HG02798 (cell line): ENCODE measurements around the gene SMCO1.
"Not testable (repeated sequence)": the region's sequence is repeated elsewhere in the genome, so short reads cannot be mapped to it uniquely, and the experiment has no call there.

ENCODE experiments used
- ATAC-seq: cut with Tn5 transposase; IDR thresholded peaks from one replicate; pipeline ENCODE4 v1.9.1; 2021; ENCODE audit warnings: mild to moderate bottlenecking; ENCODE audit not compliant: unreplicated experiment, poor library complexity

SMCO1 gene

DNA sequence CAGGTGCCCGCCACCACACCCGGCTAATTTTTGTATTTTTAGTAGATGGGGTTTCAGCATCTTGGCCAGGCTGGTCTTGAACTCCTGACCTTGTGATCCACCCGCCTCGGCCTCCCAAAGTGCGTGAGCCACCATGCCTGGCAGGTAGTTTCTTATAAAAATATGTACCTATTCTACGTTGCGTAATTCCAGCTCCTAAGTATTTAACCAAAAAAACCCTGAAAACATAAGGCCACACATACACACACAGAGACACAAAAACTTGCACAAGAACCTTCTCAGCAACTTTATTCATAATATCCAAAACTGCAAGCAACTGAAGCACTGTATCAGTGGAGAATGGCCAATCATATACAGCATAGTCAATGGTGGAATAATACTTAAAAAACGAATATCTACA is 16.8 kb downstream of the SMCO1 start:
- ATAC-seq, result no peak

DNA sequence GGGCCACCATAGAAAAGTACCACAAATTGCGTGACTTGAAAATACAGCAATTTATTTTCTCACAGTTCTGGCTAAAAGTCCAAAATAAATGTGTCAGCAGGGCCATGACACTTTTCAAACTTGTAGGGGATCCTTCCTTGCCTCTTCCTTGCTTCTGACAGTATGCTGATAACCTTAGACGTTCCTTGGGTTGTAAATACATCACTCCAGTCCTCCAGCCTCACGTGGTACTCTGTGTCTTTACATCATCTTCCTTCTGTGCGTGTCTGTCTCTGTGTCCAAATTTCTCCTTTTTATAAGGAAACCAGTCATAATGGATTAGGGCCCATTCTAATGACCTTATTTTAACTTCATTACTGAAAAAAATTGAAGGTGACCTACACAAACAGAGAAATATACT is 19.0 kb downstream of the SMCO1 start:
- no peak for ATAC-seq

GRCh38 chr3:196493292-196493691 is 21.9 kb downstream of the SMCO1 start:
- no peak for ATAC-seq

DNA sequence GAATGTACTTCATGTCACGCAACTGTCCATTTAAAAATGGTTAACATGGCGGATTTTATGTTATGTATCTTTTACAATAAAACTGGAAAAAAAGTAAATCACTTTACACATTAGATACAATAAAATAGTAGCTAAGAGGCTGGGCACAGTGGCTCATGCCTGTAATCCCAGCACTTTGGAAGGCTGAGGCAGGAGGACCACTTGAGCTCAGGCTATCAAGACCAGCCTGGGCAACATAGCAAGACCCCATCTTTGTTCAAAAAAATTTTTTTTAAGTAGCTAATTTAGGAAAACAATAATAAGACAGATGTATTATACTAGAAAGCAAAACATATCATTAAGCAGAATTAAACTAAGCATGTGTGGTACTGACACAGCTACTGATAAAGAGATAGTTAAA is 23.1 kb downstream of the SMCO1 start:
- no peak for ATAC-seq

- no peak for ATAC-seq
Measured at GRCh38 chr3:196489747-196490146, 25.4 kb downstream of the SMCO1 start.

- ATAC-seq, result no peak
Measured at GRCh38 chr3:196486263-196486662, 28.9 kb downstream of the SMCO1 start.

DNA sequence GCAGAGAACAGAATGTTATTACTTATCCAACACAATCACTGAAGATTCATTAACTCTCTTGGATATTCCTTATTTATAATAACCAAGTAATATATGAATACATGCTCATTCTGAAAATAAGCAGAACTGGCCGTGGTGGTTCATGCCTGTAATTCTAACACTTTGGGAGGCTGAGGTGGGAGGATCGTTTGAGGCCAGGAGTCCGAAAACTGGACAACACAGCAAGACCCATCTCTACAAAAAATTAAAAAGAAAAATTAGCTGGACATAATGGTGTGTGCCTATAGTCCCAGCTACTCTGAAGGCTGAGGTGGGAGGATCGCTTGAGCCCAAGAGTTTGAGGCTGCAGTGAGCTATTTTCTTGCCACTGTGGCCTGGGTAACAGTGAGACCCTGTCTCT is 37.5 kb downstream of the SMCO1 start:
- no peak for ATAC-seq

GRCh38 chr3:196472286-196472685 is 42.9 kb downstream of the SMCO1 start:
- ATAC-seq, result no peak

DNA sequence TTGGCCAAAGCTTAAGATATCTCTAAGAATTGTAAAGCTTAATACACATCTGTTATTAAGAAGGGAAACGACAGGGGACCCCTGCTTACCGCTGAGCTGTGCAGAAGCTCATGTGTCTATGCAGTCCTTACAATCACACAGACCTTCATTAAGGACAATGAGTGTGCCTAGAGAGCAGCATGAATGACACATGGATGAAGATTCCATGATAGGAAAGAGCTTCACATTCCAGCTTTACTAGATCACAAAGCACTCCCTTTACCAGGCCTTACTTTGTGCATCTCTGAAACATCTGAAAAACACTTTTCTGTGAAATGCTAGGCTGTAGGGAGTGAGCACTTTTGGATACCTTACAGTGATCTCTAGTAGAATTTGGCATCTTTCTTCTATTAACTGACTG is 43.6 kb downstream of the SMCO1 start:
- ATAC-seq, result no peak

DNA sequence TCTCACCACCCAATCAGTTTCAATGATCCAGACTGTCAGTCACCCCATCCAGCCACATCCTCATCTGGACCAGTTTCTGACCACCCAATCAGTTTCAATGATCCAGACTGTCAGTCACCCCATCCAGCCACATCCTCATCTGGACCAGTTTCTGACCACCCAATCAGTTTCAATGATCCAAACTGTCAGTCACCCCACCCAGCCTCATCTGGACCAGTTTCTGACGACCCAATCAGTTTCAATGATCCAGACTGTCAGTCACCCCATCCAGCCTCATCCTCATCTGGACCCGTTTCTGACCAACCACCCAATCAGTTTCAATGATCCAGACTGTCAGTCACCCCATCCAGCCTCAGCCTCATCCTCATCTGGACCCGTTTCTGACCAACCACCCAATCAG is 45.0 kb downstream of the SMCO1 start:
- not testable (repeated sequence) for ATAC-seq

DNA sequence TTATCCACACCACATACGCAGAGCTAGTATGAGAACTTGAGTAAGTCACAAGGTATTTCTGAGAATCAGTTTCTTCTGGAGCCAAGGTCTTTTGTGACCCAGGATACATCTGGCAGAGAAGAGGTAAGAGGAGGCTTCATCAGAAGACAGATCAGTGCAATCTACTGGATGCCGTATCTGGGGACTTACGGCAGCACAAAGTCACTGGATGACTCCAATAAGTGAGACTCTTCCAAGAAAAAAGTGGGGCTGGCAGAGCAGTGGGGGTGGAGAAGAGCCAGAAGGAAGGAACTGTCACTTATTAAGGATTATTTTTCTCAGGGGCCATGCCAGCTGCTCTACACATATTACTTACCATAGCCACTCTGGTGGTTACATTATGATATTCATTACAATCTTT is 51.3 kb downstream of the SMCO1 start:
- no peak for ATAC-seq

- ATAC-seq, result no peak
Measured at GRCh38 chr3:196463478-196463756, 51.7 kb downstream of the SMCO1 start.

GRCh38 chr3:196462680-196463477 is 52.3 kb downstream of the SMCO1 start:
- ATAC-seq, result not testable (repeated sequence)

GRCh38 chr3:196458063-196458462 is 57.1 kb downstream of the SMCO1 start:
- no peak for ATAC-seq

DNA sequence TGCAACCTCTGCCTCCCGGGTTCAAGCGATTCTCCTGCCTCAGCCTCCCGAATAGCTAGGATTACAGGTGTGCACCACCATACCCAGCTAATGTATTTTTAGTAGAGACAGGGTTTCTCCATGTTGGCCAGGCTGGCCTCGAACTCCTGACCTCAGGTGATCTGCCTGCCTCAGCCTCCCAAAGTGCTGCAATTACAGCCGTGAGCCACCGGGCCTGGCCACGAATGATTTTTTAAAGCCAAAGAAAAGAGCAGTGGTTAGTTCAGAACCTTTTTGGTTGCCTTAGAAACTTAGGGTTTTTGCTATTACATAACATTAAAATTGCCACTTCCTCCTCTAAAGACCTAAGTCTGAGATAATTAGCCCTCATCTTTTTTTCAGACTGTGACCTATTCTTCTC is 57.7 kb downstream of the SMCO1 start:
- not testable (repeated sequence) for ATAC-seq
